GM23338 (cell line): Measurements from ENCODE around the gene GBX1. TPM values are rescaled to one million over a fixed set of nuclear protein-coding genes. Genes with fewer than 3 reads are reported as not detected.

ENCODE experiments used
- ATAC-seq: fragments of 200-7000 bp; cut with Tn5 transposase; 3 replicates; pipeline ENCODE4 v1.9.1; 2020
- DNase-seq: peaks from one replicate; pipeline ENCODE4 v3.0.0-alpha.2; 2015; ENCODE audit warnings: low spot score
- H2AFZ ChIP-seq: fragments of 200-600 bp; sonication (generic); 2 replicates; pipeline ENCODE4 v1.8.0; 2016; ENCODE audit warnings: antibody characterized with exemption, mild to moderate bottlenecking, moderate library complexity
- H3F3A ChIP-seq: fragments of 200-600 bp; sonication (generic); replicated peaks from 2 replicates; pipeline ENCODE4 v1.8.0; 2017; ENCODE audit warnings: antibody characterized with exemption, mixed run types, low read depth
- H3K27ac ChIP-seq: fragments of 200-600 bp; sonication (generic); 2 replicates; pipeline ENCODE4 v1.6.1; 2016; ENCODE audit warnings: low read depth
- H3K27me3 ChIP-seq: fragments of 200-600 bp; sonication (generic); 2 replicates; pipeline ENCODE4 v1.8.0; 2016; ENCODE audit warnings: mild to moderate bottlenecking, mixed run types, moderate library complexity; ENCODE audit not compliant: insufficient read depth
- H3K36me3 ChIP-seq: fragments of 200-600 bp; sonication (generic); 2 replicates; pipeline ENCODE4 v1.8.0; 2016; ENCODE audit warnings: mild to moderate bottlenecking; ENCODE audit not compliant: insufficient read depth
- H3K4me1 ChIP-seq: fragments of 200-600 bp; sonication (generic); 2 replicates; pipeline ENCODE4 v1.8.0; 2016; ENCODE audit warnings: mild to moderate bottlenecking, moderate library complexity; ENCODE audit not compliant: insufficient read depth
- H3K4me2 ChIP-seq: fragments of 200-600 bp; sonication (generic); 2 replicates; pipeline ENCODE4 v1.7.1; 2017; ENCODE audit warnings: mixed run types
- H3K4me3 ChIP-seq: fragments of 200-600 bp; sonication (generic); 2 replicates; pipeline ENCODE4 v1.6.1; 2016; ENCODE audit warnings: mixed run types
- H3K79me2 ChIP-seq: fragments of 200-600 bp; sonication (generic); replicated peaks from 2 replicates; pipeline ENCODE4 v1.8.0; 2017; ENCODE audit warnings: mild to moderate bottlenecking; ENCODE audit not compliant: insufficient read depth
- H3K9me2 ChIP-seq: fragments of 200-600 bp; sonication (generic); 2 replicates; pipeline ENCODE4 v1.8.0; 2017; ENCODE audit not compliant: insufficient read depth
- H4K20me1 ChIP-seq: fragments of 200-600 bp; sonication (generic); replicated peaks from 2 replicates; pipeline ENCODE4 v1.8.0; 2017; ENCODE audit warnings: mild to moderate bottlenecking; ENCODE audit not compliant: insufficient read depth
- H3K27ac Mint-ChIP-seq: 2 replicates; pipeline ENCODE4 v1.8.0; 2020; ENCODE audit warnings: inconsistent platforms, mild to moderate bottlenecking, moderate library complexity, mixed read lengths
- H3K27me3 Mint-ChIP-seq: 3 replicates; pipeline ENCODE4 v1.8.0; 2022; ENCODE audit warnings: low read depth, mild to moderate bottlenecking, moderate library complexity, mixed read lengths, inconsistent platforms; ENCODE audit not compliant: insufficient read depth, poor library complexity
- H3K36me3 Mint-ChIP-seq: 3 replicates; pipeline ENCODE4 v1.8.0; 2021; ENCODE audit warnings: low read depth, mild to moderate bottlenecking, inconsistent platforms, moderate library complexity, mixed read lengths
- H3K4me1 Mint-ChIP-seq: 3 replicates; pipeline ENCODE4 v1.8.0; 2020; ENCODE audit warnings: mild to moderate bottlenecking, inconsistent platforms, mixed read lengths
- H3K4me3 Mint-ChIP-seq: 3 replicates; pipeline ENCODE4 v1.8.0; 2021; ENCODE audit warnings: moderate library complexity, mild to moderate bottlenecking, inconsistent platforms, mixed read lengths
- H3K9me3 Mint-ChIP-seq: 3 replicates; pipeline ENCODE4 v1.8.0; 2020; ENCODE audit warnings: moderate library complexity, mild to moderate bottlenecking, inconsistent platforms, mixed read lengths
- CREB1 ChIP-seq: fragments of 250-450 bp; sonication (Bioruptor Pico); IDR thresholded peaks from 2 replicates; pipeline ENCODE4 v1.5.0; 2020; ENCODE audit warnings: low read depth, mild to moderate bottlenecking, moderate library complexity
- EZH2 ChIP-seq: fragments of 200-600 bp; sonication (generic); IDR thresholded peaks from one replicate; pipeline ENCODE4 v1.8.0; 2017; ENCODE audit warnings: antibody characterized with exemption, mild to moderate bottlenecking, low read depth; ENCODE audit not compliant: unreplicated experiment
- EZH2phosphoT487 ChIP-seq: fragments of 200-600 bp; sonication (generic); IDR thresholded peaks from one replicate; pipeline ENCODE4 v1.8.1; 2018; ENCODE audit warnings: antibody characterized with exemption; ENCODE audit not compliant: unreplicated experiment
- polyA plus RNA-seq: library from polyadenylated mRNA; unstranded; fragments of >200 nt; fragmentation: Nextera tagmentation; extraction: Ambion mirVana; gene quantifications from 2 replicates; pipeline ENCODE4 v1.2.1, GENCODE V29; 2016
- total RNA-seq: library from RNA; depleted of rRNA; stranded (reverse); fragments of >200 nt; shearing (Covaris generic); gene quantifications from 2 replicates; pipeline ENCODE4 v1.2.3, GENCODE V29; 2014
- TF ChIP-seq, protein P1 (sequence below), 2 experiments: fragments of 200-600 bp in 1 of 2; sonication (generic) in 1 of 2; conservative IDR thresholded peaks; 2 replicates each; pipeline versions ENCODE4 v1.5.1 to v1.6.1; 2016 to 2017; ENCODE audit warnings: antibody characterized with exemption in 2 of 2, low read depth in 2 of 2, mild to moderate bottlenecking in 2 of 2, moderate library complexity in 1 of 2
- TF ChIP-seq, protein P2 (sequence below): IDR thresholded peaks from 2 replicates; pipeline ENCODE4 v1.6.1; 2016; ENCODE audit warnings: antibody characterized with exemption

The GBX1 gene
- total and polyA plus RNA-seq, 2 experiments from 2014 or later: 0.24 TPM; not detected in 1

- TF ChIP-seq, protein P1, sequence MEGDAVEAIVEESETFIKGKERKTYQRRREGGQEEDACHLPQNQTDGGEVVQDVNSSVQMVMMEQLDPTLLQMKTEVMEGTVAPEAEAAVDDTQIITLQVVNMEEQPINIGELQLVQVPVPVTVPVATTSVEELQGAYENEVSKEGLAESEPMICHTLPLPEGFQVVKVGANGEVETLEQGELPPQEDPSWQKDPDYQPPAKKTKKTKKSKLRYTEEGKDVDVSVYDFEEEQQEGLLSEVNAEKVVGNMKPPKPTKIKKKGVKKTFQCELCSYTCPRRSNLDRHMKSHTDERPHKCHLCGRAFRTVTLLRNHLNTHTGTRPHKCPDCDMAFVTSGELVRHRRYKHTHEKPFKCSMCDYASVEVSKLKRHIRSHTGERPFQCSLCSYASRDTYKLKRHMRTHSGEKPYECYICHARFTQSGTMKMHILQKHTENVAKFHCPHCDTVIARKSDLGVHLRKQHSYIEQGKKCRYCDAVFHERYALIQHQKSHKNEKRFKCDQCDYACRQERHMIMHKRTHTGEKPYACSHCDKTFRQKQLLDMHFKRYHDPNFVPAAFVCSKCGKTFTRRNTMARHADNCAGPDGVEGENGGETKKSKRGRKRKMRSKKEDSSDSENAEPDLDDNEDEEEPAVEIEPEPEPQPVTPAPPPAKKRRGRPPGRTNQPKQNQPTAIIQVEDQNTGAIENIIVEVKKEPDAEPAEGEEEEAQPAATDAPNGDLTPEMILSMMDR (conservative IDR thresholded peaks at IDR 0.05; ENCODE audit: low read depth in 2 of 2): no peak
- TF ChIP-seq CREB1 (CRISPR knock-in tag) (no peak), EZH2 (no peak)
These were observed 57.1 kb downstream of the GBX1 start (continued) for GRCh38 chr7:151110236-151110940.

- peaks cover 40% of the 10 kb centered on the region for H3K79me2 ChIP-seq
- H3K4me2 ChIP-seq: no peak overlapping the region; the same call in 1 of the 2 replicates
- Mint-ChIP-seq H3K9me3 (no peaks in the 10 kb centered on the region), H3K4me3 (no peak overlapping the region), H3K36me3 (no peaks in the 10 kb centered on the region; the same call in 1 of the 3 replicates), H3K27me3 (peaks cover 16% of the 10 kb centered on the region), H3K4me1 (peaks cover 48% of the 10 kb centered on the region), H3K27ac (no peak overlapping the region)
- no peak overlapping the region for H2AFZ ChIP-seq
- no peak overlapping the region for H3K4me3 ChIP-seq
- H4K20me1 ChIP-seq: peaks cover 27% of the 10 kb centered on the region
- H3K36me3 ChIP-seq: no peaks in the 10 kb centered on the region
- no peak for TF ChIP-seq EZH2phosphoT487
- TF ChIP-seq, protein P1 (conservative IDR thresholded peaks at IDR 0.05; ENCODE audit: low read depth in 2 of 2): no peak
- TF ChIP-seq, protein P2, sequence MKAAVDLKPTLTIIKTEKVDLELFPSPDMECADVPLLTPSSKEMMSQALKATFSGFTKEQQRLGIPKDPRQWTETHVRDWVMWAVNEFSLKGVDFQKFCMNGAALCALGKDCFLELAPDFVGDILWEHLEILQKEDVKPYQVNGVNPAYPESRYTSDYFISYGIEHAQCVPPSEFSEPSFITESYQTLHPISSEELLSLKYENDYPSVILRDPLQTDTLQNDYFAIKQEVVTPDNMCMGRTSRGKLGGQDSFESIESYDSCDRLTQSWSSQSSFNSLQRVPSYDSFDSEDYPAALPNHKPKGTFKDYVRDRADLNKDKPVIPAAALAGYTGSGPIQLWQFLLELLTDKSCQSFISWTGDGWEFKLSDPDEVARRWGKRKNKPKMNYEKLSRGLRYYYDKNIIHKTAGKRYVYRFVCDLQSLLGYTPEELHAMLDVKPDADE: no peak
- peaks cover 25% of the 10 kb centered on the region for H3K4me1 ChIP-seq
- H3K9me2 ChIP-seq: no peaks in the 10 kb centered on the region
- ATAC-seq (0 out of 3 replicates have a peak, but pooled peaks have one; percentile 3), DNase-seq (peak; percentile 53)
- H3K27ac ChIP-seq: no peak overlapping the region; the same call in 1 of the 2 replicates
- H3F3A ChIP-seq: peaks cover 15% of the 10 kb centered on the region
- H3K27me3 ChIP-seq: peaks cover 10% of the 10 kb centered on the region
These were observed 58.1 kb downstream of the GBX1 start for GRCh38 chr7:151109094-151110048.
